Osteoblast (primary cell): ENCODE measurements around the gene SMAD3. TPM values are rescaled to one million over a fixed set of nuclear protein-coding genes. Genes with fewer than 3 reads are reported as not detected.

Source experiments
- DNase-seq: peaks from one replicate; pipeline ENCODE4 v3.0.0; 2011; ENCODE audit warnings: low spot score, mixed read lengths; ENCODE audit not compliant: insufficient read length; ENCODE audit errors: missing footprints
- H2AFZ ChIP-seq: 2 replicates; pipeline ENCODE4 v1.6.0; 2011; ENCODE audit warnings: mild to moderate bottlenecking, low read length
- H3K27ac ChIP-seq: 2 replicates; pipeline ENCODE4 v1.5.1; 2011; ENCODE audit warnings: mild to moderate bottlenecking, low read depth, low read length, moderate library complexity
- H3K27me3 ChIP-seq: 2 replicates; pipeline ENCODE4 v1.6.0; 2012; ENCODE audit warnings: mild to moderate bottlenecking, control low read depth, inconsistent platforms, low read length, moderate library complexity; ENCODE audit not compliant: insufficient read depth
- H3K36me3 ChIP-seq: 2 replicates; pipeline ENCODE4 v1.5.1; 2011; ENCODE audit warnings: mild to moderate bottlenecking, low read length, control low read depth, moderate library complexity; ENCODE audit not compliant: insufficient read depth
- H3K4me1 ChIP-seq: 2 replicates; pipeline ENCODE4 v1.5.1; 2011; ENCODE audit warnings: mild to moderate bottlenecking, low read length, control low read depth, moderate library complexity; ENCODE audit not compliant: insufficient read depth
- H3K4me2 ChIP-seq: 2 replicates; pipeline ENCODE4 v1.6.0; 2011; ENCODE audit warnings: mild to moderate bottlenecking, low read length; ENCODE audit not compliant: insufficient read depth
- H3K4me3 ChIP-seq: fragments of 200-600 bp; sonication (generic); 3 replicates; pipeline ENCODE4 v1.5.1; 2012; ENCODE audit warnings: mild to moderate bottlenecking, low read length, inconsistent platforms; ENCODE audit not compliant: insufficient read depth
- H3K79me2 ChIP-seq: 2 replicates; pipeline ENCODE4 v1.6.0; 2012; ENCODE audit warnings: mild to moderate bottlenecking, low read length, control low read depth, inconsistent platforms; ENCODE audit not compliant: insufficient read depth
- H3K9me3 ChIP-seq: 2 replicates; pipeline ENCODE4 v1.5.1; 2011; ENCODE audit warnings: low read depth, low read length, control low read depth
- H4K20me1 ChIP-seq: 2 replicates; pipeline ENCODE4 v1.6.0; 2012; ENCODE audit warnings: mild to moderate bottlenecking, low read length, control low read depth; ENCODE audit not compliant: insufficient read depth
- CTCF ChIP-seq: IDR thresholded peaks from 2 replicates; pipeline ENCODE4 v1.5.1; 2011; ENCODE audit warnings: mild to moderate bottlenecking, low read depth, low read length, moderate library complexity; ENCODE audit errors: extremely low read depth
- total RNA-seq: library from RNA; depleted of rRNA; stranded (reverse); fragments of >200 nt; gene quantifications from 2 replicates; pipeline ENCODE4 v1.2.3, GENCODE V29; 2012

SMAD3 gene
- total RNA-seq, 1 donor = 60.1 TPM

- H3K4me2 ChIP-seq = no peak overlapping the region
- no peaks in the 10 kb centered on the region for H3K27me3 ChIP-seq
- no peaks in the 10 kb centered on the region for H4K20me1 ChIP-seq
- H3K4me1 ChIP-seq = peaks cover 66% of the 10 kb centered on the region
- peak overlapping the region; percentile 99 for H3K27ac ChIP-seq
- H3K9me3 ChIP-seq = no peaks in the 10 kb centered on the region
- H3K4me3 ChIP-seq = no peak overlapping the region
- peaks cover 85% of the 10 kb centered on the region for H3K36me3 ChIP-seq
- DNase-seq = no peak
- H3K79me2 ChIP-seq = peaks cover 64% of the 10 kb centered on the region
- no peak overlapping the region for H2AFZ ChIP-seq
- no peak for TF ChIP-seq CTCF
Measured at GRCh38 chr15:67180035-67180434, 114.6 kb downstream of the SMAD3 start.

- Histone ChIP-seq H3K27me3 (no peaks in the 10 kb centered on the region), H3K4me2 (no peak overlapping the region), H4K20me1 (no peaks in the 10 kb centered on the region), H3K4me3 (no peak overlapping the region), H2AFZ (no peak overlapping the region), H3K4me1 (peaks cover 66% of the 10 kb centered on the region), H3K27ac (peak overlapping the region; percentile 99), H3K36me3 (peaks cover 85% of the 10 kb centered on the region), H3K79me2 (peaks cover 61% of the 10 kb centered on the region), H3K9me3 (no peaks in the 10 kb centered on the region)
- no peak for DNase-seq
- TF ChIP-seq CTCF = peak; percentile 16
Measured at GRCh38 chr15:67180514-67181191, 115.3 kb downstream of the SMAD3 start.

GRCh38 chr15:67181221-67181639 lies 115.8 kb downstream of the SMAD3 start:
- peak overlapping the region; percentile 99 for H3K27ac ChIP-seq
- TF ChIP-seq CTCF = no peak
- H3K27me3 ChIP-seq = no peaks in the 10 kb centered on the region
- H4K20me1 ChIP-seq = no peaks in the 10 kb centered on the region
- no peak overlapping the region for H3K4me3 ChIP-seq
- DNase-seq = peak; percentile 75
- no peak overlapping the region for H3K4me2 ChIP-seq
- peaks cover 66% of the 10 kb centered on the region for H3K4me1 ChIP-seq
- peaks cover 85% of the 10 kb centered on the region for H3K36me3 ChIP-seq
- no peak overlapping the region for H2AFZ ChIP-seq
- H3K9me3 ChIP-seq = no peaks in the 10 kb centered on the region
- peaks cover 55% of the 10 kb centered on the region for H3K79me2 ChIP-seq

GRCh38 chr15:67183443-67184169 lies 118.2 kb downstream of the SMAD3 start:
- Histone ChIP-seq H3K9me3 (no peaks in the 10 kb centered on the region), H3K4me1 (peaks cover 54% of the 10 kb centered on the region), H3K4me3 (no peak overlapping the region), H2AFZ (no peak overlapping the region), H3K79me2 (peaks cover 48% of the 10 kb centered on the region), H3K4me2 (no peak overlapping the region), H3K27ac (peak overlapping the region; percentile 62), H4K20me1 (no peaks in the 10 kb centered on the region), H3K27me3 (no peaks in the 10 kb centered on the region), H3K36me3 (peaks cover 94% of the 10 kb centered on the region)
- DNase-seq = no peak
- TF ChIP-seq CTCF = no peak
